ENCODE results near the gene NEURL1B.

- TF ChIP-seq CTCF (IDR thresholded peaks at IDR 0.05; ENCODE audit: poor library complexity, severe bottlenecking): no peak
- TF ChIP-seq EZH2 (IDR thresholded peaks at IDR 0.05; ENCODE audit: borderline replicate concordance, insufficient read depth, low read length, poor library complexity, severe bottlenecking): no peak
- TF ChIP-seq REST (IDR thresholded peaks at IDR 0.05; ENCODE audit: borderline replicate concordance): no peak
Observed at GRCh38 chr5:172636279-172637050, 4.6 kb upstream of the NEURL1B start.
